ENCODE measurements around the gene TAAR5.
"Not testable (repeated sequence)": the region's sequence is repeated elsewhere in the genome, so short reads cannot be mapped to it uniquely, and the experiment has no call there.

TAAR5 gene

DNA sequence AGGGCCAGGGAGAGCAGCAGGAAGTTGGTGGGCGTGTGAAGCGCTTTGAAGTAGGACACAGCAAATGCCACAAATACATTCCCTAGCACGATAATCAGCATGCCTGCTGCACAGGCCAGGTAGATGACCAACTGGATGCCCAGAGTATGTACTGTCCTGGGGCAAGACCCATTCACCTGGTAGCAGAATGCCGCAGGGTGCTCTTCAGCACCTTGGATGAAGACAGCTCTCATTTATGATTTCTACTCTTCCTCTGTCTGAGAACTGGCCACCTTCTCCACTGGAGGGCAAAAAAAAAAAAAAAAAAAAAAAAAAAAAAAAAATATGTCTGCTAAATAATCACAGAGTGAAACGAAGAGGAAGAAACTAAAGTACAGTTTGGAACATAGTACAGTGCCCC lies at the start of gene TAAR5:
TSS of gene TAAR5 (minus strand) at position 288 of the 400 bp plus-strand sequence. CDS start at position 233, 55 bp downstream.
- no peak for DNase-seq (ENCODE audit: low read depth)
- no peak for TF ChIP-seq CTCF (conservative IDR thresholded peaks at IDR 0.05; ENCODE audit: control insufficient read depth, insufficient read depth, low read depth, low read length)
- H3K4me3 ChIP-seq (ENCODE audit: control insufficient read depth, low read depth, low read length) = no peak within 1 kb of the TSS

- DNase-seq (ENCODE audit: low read depth); H3K4me3 ChIP-seq (ENCODE audit: control insufficient read depth, low read depth, low read length): not testable (repeated sequence)
These were observed 47.6 kb upstream of the TAAR5 start for GRCh38 chr6:132637135-132637534.

DNA sequence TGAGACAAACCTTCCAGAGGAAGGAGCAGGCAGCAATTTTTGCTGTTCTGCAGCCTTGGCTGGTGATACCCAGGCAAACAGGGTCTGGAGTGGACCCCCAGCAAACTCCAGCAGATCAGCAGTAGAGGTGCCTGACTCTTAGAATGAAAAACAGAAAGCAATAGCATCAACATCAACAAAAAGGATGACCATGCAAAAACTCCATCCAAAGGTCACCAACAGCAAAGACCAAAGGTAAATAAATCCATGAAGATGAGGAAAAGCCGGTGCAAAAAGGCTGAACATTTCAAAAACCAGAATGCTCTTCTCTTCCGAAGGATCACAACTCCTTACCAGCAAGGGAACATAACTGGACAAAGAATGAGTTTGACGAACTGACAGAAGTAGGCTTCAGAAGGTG lies 46.4 kb upstream of the TAAR5 start:
- not testable (repeated sequence) for H3K4me3 ChIP-seq (ENCODE audit: control insufficient read depth, low read depth, low read length); DNase-seq (ENCODE audit: low read depth)

GRCh38 chr6:132635288-132635687 lies 45.7 kb upstream of the TAAR5 start:
- not testable (repeated sequence) for H3K4me3 ChIP-seq (ENCODE audit: control insufficient read depth, low read depth, low read length); DNase-seq (ENCODE audit: low read depth)

- no peak for DNase-seq (ENCODE audit: low read depth)
- H3K4me3 ChIP-seq (ENCODE audit: control insufficient read depth, low read depth, low read length) = no peak overlapping the region
- no peak for TF ChIP-seq CTCF (conservative IDR thresholded peaks at IDR 0.05; ENCODE audit: control insufficient read depth, insufficient read depth, low read depth, low read length)
These were observed 45.3 kb upstream of the TAAR5 start for GRCh38 chr6:132634796-132635195.

GRCh38 chr6:132633362-132633761 lies 43.8 kb upstream of the TAAR5 start:
- no peak for TF ChIP-seq CTCF (conservative IDR thresholded peaks at IDR 0.05; ENCODE audit: control insufficient read depth, insufficient read depth, low read depth, low read length)
- H3K4me3 ChIP-seq (ENCODE audit: control insufficient read depth, low read depth, low read length) = no peak overlapping the region
- DNase-seq (ENCODE audit: low read depth) = no peak

DNA sequence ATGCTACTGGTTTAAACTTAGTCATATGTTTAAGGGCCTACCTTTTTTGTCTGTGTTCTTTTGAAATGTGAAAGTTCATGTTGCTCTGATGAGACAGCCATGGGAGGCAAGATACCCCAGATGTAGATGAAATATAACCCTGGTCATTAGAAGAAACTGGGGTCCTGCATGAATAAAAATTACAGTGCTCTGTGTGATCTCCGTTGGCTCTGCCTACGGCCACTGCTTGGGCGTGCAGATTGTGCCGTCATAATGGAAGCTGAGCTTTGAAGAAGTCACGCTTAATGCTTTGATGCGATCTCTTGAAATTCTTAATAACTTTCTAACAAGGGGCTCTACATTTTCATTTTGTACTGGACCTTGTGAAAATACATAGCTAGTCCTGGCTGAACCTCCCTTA lies 34.6 kb upstream of the TAAR5 start, which contains the start of gene TAAR2:
TSS of gene TAAR2 (minus strand) at position 101 of the 400 bp plus-strand sequence. CDS start at position 101, 0 bp downstream.
- no peak for DNase-seq (ENCODE audit: low read depth)
- TF ChIP-seq CTCF (conservative IDR thresholded peaks at IDR 0.05; ENCODE audit: control insufficient read depth, insufficient read depth, low read depth, low read length) = no peak
- H3K4me3 ChIP-seq (ENCODE audit: control insufficient read depth, low read depth, low read length) = no peak within 1 kb of the TSS

DNA sequence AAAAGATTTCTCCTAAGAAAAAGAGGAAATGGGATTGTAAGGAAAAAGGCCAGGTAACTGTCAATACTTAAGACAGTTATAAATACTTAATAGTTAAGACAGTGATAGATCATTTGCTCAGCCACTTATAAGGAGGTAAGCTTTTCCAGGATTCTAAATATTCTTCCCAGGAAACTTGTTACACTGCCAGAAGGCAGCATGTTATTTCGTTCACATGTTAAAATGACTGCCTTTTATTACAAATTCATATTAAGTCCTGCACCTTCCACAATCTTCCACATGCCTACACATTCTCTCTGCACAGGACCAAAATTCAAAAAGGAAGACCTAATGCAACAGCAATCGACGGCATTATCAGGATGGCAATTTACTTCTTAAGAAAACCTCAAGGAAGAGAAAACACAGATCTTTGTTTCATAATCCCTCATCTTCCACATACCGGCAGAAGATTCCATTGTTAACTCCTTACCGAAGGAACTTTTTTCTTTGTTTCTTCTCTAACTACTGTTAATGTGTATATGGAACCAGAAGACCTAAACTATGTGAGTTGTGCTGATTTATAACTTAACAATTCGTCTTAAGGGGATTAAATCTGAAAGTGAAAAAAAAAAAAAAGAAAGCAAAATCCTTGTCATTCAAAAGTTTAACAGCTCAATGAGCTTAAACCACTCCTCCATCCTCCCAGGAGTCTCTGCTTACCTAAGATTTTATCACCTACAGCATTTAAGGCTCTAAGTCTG lies 33.7 kb upstream of the TAAR5 start:
- H3K4me3 ChIP-seq (ENCODE audit: control insufficient read depth, low read depth, low read length) = no peak overlapping the region
- no peak for DNase-seq (ENCODE audit: low read depth)
- no peak for TF ChIP-seq CTCF (conservative IDR thresholded peaks at IDR 0.05; ENCODE audit: control insufficient read depth, insufficient read depth, low read depth, low read length)
